ENCODE data around the gene CLHC1. TPM values are rescaled to one million over a fixed set of nuclear protein-coding genes. Genes with fewer than 3 reads are reported as not detected.

The CLHC1 gene
- total RNA-seq, 1 donor from 2014 or later = 24.6 TPM

GRCh38 chr2:55176094-55176415 is 56.0 kb downstream of the CLHC1 start:
- Histone ChIP-seq H4K20me1 (ENCODE audit: low read depth) (no peaks in the 10 kb centered on the region), H3K9ac (no peak overlapping the region), H3F3A (ENCODE audit: low read depth) (peaks cover 3% of the 10 kb centered on the region), H3K4me3 (no peak overlapping the region), H3K4me1 (peaks cover 6% of the 10 kb centered on the region), H2AFZ (replicated peaks) (no peak overlapping the region), H3K27ac (no peak overlapping the region), H3K27me3 (no peaks in the 10 kb centered on the region), H3K9me3 (ENCODE audit: low read depth) (no peaks in the 10 kb centered on the region), H3K79me2 (ENCODE audit: low read depth) (no peaks in the 10 kb centered on the region), H3K36me3 (no peaks in the 10 kb centered on the region), H3K4me2 (no peak overlapping the region)
- Mint-ChIP-seq H3K27me3 (ENCODE audit: insufficient read depth, low read depth) (no peaks in the 10 kb centered on the region), H3K27ac (no peak overlapping the region), H3K36me3 (peaks cover 2% of the 10 kb centered on the region), H3K4me1 (no peaks in the 10 kb centered on the region), H3K9me3 (no peaks in the 10 kb centered on the region), H3K4me3 (no peak overlapping the region)
- TF ChIP-seq EZH2phosphoT487 (IDR thresholded peaks at IDR 0.05) (no peak), CTCF (IDR thresholded peaks at IDR 0.05) (no peak), EZH2 (IDR thresholded peaks at IDR 0.05) (no peak)
- DNase-seq (ENCODE audit: low spot score) = no peak

- Histone ChIP-seq H3K9ac (no peak overlapping the region), H3K27ac (no peak overlapping the region), H2AFZ (replicated peaks) (no peak overlapping the region), H4K20me1 (ENCODE audit: low read depth) (no peaks in the 10 kb centered on the region), H3K27me3 (no peaks in the 10 kb centered on the region), H3F3A (ENCODE audit: low read depth) (peaks cover 3% of the 10 kb centered on the region), H3K4me2 (no peak overlapping the region), H3K9me3 (ENCODE audit: low read depth) (no peaks in the 10 kb centered on the region), H3K4me1 (peaks cover 6% of the 10 kb centered on the region), H3K4me3 (no peak overlapping the region), H3K79me2 (ENCODE audit: low read depth) (no peaks in the 10 kb centered on the region), H3K36me3 (no peaks in the 10 kb centered on the region)
- H3K4me3 Mint-ChIP-seq = no peak overlapping the region
- peaks cover 2% of the 10 kb centered on the region for H3K36me3 Mint-ChIP-seq
- no peaks in the 10 kb centered on the region for H3K4me1 Mint-ChIP-seq
- TF ChIP-seq CTCF (IDR thresholded peaks at IDR 0.05) (peak; percentile 63), EZH2 (IDR thresholded peaks at IDR 0.05) (no peak), EZH2phosphoT487 (IDR thresholded peaks at IDR 0.05) (no peak)
- no peaks in the 10 kb centered on the region for H3K27me3 Mint-ChIP-seq (ENCODE audit: insufficient read depth, low read depth)
- peak; percentile 45 for DNase-seq (ENCODE audit: low spot score)
- no peak overlapping the region for H3K27ac Mint-ChIP-seq
- H3K9me3 Mint-ChIP-seq = no peaks in the 10 kb centered on the region
Measured at GRCh38 chr2:55175254-55176093, 56.6 kb downstream of the CLHC1 start.

GRCh38 chr2:55173438-55174054 is 58.5 kb downstream of the CLHC1 start:
- no peaks in the 10 kb centered on the region for H3K79me2 ChIP-seq (ENCODE audit: low read depth)
- no peaks in the 10 kb centered on the region for H3K9me3 ChIP-seq (ENCODE audit: low read depth)
- no peak overlapping the region for H3K27ac ChIP-seq
- H3K27me3 ChIP-seq = no peaks in the 10 kb centered on the region
- no peak overlapping the region for H2AFZ ChIP-seq (replicated peaks)
- Mint-ChIP-seq H3K27me3 (ENCODE audit: insufficient read depth, low read depth) (no peaks in the 10 kb centered on the region), H3K4me3 (no peak overlapping the region), H3K4me1 (peaks cover 2% of the 10 kb centered on the region), H3K27ac (no peak overlapping the region), H3K36me3 (peaks cover 2% of the 10 kb centered on the region), H3K9me3 (no peaks in the 10 kb centered on the region)
- H4K20me1 ChIP-seq (ENCODE audit: low read depth) = no peaks in the 10 kb centered on the region
- no peak for DNase-seq (ENCODE audit: low spot score)
- H3K4me1 ChIP-seq = peaks cover 6% of the 10 kb centered on the region
- no peaks in the 10 kb centered on the region for H3K36me3 ChIP-seq
- H3K9ac ChIP-seq = no peak overlapping the region
- no peak overlapping the region for H3K4me2 ChIP-seq
- no peak overlapping the region for H3K4me3 ChIP-seq
- TF ChIP-seq CTCF (IDR thresholded peaks at IDR 0.05) (no peak), EZH2phosphoT487 (IDR thresholded peaks at IDR 0.05) (no peak), EZH2 (IDR thresholded peaks at IDR 0.05) (no peak)
- H3F3A ChIP-seq (ENCODE audit: low read depth) = peaks cover 3% of the 10 kb centered on the region
